ENCODE measurements around the gene SLC32A1.

SLC32A1 gene

DNA sequence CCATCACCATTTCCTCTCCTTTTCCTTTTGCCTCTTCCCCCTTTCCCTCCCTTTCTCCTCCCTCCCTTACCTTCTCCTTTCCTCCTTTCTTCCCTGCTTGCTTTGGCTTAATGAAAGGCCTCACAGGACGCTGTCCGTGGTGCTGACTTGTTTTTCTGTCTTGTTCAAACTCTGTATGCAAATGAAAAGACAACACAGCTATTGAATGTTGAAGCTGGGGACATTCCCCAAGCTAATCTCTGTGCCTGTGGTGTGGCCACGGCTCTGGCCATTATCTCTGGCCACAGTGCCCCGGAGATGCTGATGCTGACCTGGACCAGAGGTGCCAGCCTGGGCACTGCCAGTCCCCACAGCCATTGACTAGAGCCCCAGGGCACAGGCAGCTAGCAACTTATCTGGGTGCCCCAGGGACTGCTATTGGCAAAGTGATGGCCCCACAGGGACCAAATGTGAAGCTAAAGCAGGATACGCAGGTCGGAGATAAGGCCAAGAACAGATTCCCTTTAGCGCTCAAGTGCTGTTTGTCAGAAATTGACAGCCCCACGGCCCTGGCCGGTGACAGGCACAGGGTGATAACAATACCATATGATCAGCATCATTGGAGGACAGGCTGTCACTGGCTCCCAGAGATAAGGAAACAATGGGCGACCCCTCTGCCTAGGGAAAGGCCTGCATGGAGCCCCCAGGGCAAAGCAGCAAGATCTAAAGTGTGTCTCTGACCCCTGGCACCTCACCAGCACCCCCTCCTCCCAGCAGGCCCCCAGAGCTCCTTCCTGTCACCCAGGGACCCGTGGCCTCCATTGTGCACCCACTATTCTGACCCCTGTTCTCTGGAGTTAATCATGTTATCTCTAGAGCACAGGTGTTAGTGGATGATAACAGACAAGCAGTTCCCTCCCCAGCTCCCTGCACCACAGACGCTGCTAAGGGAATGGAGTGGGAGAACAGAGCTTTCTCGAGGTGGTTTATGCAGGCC, 31.6 kb upstream of the SLC32A1 start:
- H3K4me3 ChIP-seq (replicated peaks in 1 of 2; ENCODE audit: low read depth in 2 of 2, low read length in 2 of 2) = no peak overlapping the region
- TF ChIP-seq, protein P1, sequence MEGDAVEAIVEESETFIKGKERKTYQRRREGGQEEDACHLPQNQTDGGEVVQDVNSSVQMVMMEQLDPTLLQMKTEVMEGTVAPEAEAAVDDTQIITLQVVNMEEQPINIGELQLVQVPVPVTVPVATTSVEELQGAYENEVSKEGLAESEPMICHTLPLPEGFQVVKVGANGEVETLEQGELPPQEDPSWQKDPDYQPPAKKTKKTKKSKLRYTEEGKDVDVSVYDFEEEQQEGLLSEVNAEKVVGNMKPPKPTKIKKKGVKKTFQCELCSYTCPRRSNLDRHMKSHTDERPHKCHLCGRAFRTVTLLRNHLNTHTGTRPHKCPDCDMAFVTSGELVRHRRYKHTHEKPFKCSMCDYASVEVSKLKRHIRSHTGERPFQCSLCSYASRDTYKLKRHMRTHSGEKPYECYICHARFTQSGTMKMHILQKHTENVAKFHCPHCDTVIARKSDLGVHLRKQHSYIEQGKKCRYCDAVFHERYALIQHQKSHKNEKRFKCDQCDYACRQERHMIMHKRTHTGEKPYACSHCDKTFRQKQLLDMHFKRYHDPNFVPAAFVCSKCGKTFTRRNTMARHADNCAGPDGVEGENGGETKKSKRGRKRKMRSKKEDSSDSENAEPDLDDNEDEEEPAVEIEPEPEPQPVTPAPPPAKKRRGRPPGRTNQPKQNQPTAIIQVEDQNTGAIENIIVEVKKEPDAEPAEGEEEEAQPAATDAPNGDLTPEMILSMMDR (IDR thresholded peaks at IDR 0.05; ENCODE audit: low read depth, low read length) = no peak
- peak; percentile 71 to 78 for DNase-seq (ENCODE audit: low read depth in 2 of 2)

DNA sequence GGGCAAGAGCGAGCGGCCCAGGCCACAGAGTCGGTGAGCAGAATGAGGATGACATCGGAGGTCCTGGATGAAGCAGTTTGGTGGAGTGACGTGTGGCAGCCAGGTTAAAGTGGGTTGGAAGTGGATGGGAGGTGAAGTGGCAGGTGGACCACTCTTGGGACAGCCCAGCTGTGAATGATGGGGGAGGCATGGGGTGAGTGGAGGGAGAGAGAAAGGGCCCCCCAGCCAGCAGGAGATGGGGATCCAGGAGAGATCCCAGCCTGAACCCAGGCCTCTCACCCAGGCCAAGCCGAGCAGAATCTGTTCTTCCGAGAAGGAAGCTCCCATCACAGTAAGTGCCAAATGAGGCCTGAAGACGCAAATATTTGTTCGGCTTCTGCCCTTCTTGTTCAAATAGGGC, 27.0 kb upstream of the SLC32A1 start:
- TF ChIP-seq, protein P1 (IDR thresholded peaks at IDR 0.05; ENCODE audit: low read depth, low read length) = no peak
- no peak overlapping the region for H3K4me3 ChIP-seq (replicated peaks in 1 of 2; ENCODE audit: low read depth in 2 of 2, low read length in 2 of 2)
- no peak for DNase-seq (ENCODE audit: low read depth in 2 of 2)

DNA sequence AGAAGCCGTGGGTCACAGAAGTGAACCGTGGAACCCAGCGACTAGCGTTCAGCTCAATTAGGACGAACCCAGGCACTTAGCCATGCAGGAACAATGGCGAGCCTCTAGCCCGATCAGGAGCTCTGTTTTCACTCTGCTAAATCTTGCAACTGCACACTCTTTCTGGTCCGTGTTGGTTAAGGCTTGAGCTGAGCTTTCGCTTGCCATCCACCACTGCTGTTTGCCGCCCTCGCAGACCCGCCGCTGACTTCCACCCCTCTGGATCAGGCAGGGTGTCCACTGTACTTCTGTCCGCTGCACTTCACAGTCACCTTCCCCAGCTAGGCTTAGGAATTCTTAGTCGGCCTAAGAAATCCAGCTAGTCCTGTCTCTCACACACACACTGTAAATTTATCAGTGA, 25.7 kb upstream of the SLC32A1 start:
- TF ChIP-seq, protein P1 (IDR thresholded peaks at IDR 0.05; ENCODE audit: low read depth, low read length) = no peak
- DNase-seq (ENCODE audit: low read depth in 2 of 2) = no peak

DNA sequence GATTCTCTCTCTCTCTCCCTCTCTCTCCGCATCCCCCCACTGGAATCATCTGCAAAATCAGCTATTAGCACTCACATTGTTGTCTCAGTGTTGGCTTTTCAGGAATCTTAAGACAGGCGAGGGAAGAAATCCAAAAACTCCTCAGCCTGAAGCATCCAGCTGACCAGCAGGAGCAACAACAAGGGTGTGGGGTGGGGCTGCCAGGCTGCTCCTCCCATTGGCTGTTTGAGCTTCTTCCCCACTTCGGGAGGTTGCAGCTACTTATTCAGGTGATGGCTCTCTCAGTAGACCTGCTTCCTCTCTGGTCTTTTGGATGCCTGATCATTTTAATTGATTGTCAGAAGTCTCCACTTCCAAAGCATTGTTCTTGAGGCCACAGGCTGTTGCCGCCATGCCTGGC, 24.1 kb upstream of the SLC32A1 start:
- no peak overlapping the region for H3K4me3 ChIP-seq (replicated peaks in 1 of 2; ENCODE audit: low read depth in 2 of 2, low read length in 2 of 2)
- DNase-seq (ENCODE audit: low read depth in 2 of 2) = no peak
- TF ChIP-seq, protein P1 (IDR thresholded peaks at IDR 0.05; ENCODE audit: low read depth, low read length) = no peak

More for the DNA sequence above, 25.7 kb upstream of the SLC32A1 start:
- H3K4me3 ChIP-seq (replicated peaks in 1 of 2; ENCODE audit: low read depth in 2 of 2, low read length in 2 of 2) = no peak overlapping the region

DNA sequence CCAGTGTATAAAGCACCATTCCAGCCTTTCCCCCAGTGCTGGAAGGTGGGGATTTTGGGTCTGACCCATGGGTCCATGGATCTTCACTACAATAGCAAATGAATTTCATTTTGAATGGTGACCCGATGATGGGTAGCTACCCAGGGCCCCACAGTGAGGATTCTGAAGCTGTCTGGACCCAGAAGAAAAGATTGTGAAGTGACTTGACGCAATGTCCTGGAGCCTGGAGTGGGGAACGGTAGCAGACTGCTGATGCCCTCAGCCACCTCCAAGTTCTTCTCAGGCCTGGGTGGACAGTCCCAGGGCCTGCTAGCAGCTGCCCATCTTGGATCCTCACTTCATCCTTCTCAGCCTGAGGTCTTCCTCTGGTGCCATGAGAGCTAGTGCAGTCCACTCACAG, 23.4 kb upstream of the SLC32A1 start:
- TF ChIP-seq, protein P1 (IDR thresholded peaks at IDR 0.05; ENCODE audit: low read depth, low read length) = no peak
- H3K4me3 ChIP-seq (replicated peaks in 1 of 2; ENCODE audit: low read depth in 2 of 2, low read length in 2 of 2) = no peak overlapping the region
- DNase-seq (ENCODE audit: low read depth in 2 of 2) = no peak

DNA sequence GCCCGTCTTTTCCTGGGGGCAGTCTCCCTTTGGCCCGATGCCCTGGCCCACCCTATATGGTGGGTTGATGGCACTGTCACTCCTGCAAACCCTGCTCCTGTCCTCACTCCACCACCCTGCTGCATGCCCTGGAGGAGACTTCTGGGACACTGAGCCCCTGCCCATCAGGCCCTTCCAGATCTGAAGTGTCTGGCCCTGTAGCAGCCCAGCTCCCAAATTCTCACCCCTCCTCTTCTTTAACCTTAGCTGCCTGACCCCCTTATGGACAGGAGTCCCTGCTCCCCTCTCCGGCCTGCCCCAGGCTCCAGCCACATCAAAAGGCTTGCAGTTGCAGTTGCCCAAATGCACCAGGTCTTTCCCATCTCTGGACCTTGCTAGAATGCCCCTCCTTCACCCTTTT, 20.8 kb upstream of the SLC32A1 start:
- TF ChIP-seq, protein P1 (IDR thresholded peaks at IDR 0.05; ENCODE audit: low read depth, low read length) = no peak
- H3K4me3 ChIP-seq (replicated peaks in 1 of 2; ENCODE audit: low read depth in 2 of 2, low read length in 2 of 2) = no peak overlapping the region
- DNase-seq (ENCODE audit: low read depth in 2 of 2) = no peak

All from cardiac fibroblast (primary cell).